Parathyroid adenoma (tissue), 2 donors: ENCODE results near the gene BRME1.

Source experiments
- H2AFZ ChIP-seq: fragments of 300-600 bp; sonication (generic); one replicate; pipeline ENCODE4 v1.7.0; 2017; ENCODE audit warnings: antibody characterized with exemption, mild to moderate bottlenecking
- H3K27ac ChIP-seq: fragments of 300-600 bp; sonication (generic); one replicate; pipeline ENCODE4 v1.7.0; 2017
- H3K27me3 ChIP-seq: fragments of 300-600 bp; sonication (generic); one replicate; pipeline ENCODE4 v1.7.0; 2017; ENCODE audit warnings: low read length; ENCODE audit not compliant: control insufficient read depth, insufficient read depth
- H3K36me3 ChIP-seq: fragments of 300-600 bp; sonication (generic); one replicate; pipeline ENCODE4 v1.7.0; 2017; ENCODE audit warnings: low read length; ENCODE audit not compliant: control insufficient read depth, insufficient read depth
- H3K4me1 ChIP-seq: fragments of 300-600 bp; sonication (generic); one replicate; pipeline ENCODE4 v1.7.0; 2017; ENCODE audit warnings: control low read depth
- H3K4me2 ChIP-seq: fragments of 300-600 bp; sonication (generic); one replicate; pipeline ENCODE4 v1.7.0; 2017; ENCODE audit warnings: low read length
- H3K4me3 ChIP-seq: fragments of 300-600 bp; sonication (generic); one replicate; pipeline ENCODE4 v1.7.0; 2017; ENCODE audit warnings: low read depth, low read length
- H3K79me2 ChIP-seq: fragments of 300-600 bp; sonication (generic); one replicate; pipeline ENCODE4 v1.7.0; 2017; ENCODE audit warnings: control low read depth
- H3K9ac ChIP-seq: fragments of 300-600 bp; sonication (generic); one replicate; pipeline ENCODE4 v1.7.0; 2017; ENCODE audit warnings: mild to moderate bottlenecking
- H3K9me3 ChIP-seq: fragments of 300-600 bp; sonication (generic); one replicate; pipeline ENCODE4 v1.7.0; 2017; ENCODE audit warnings: low read length; ENCODE audit not compliant: control insufficient read depth
- TF ChIP-seq, protein P1 (sequence below): fragments of 300-600 bp; sonication (generic); IDR thresholded peaks from one replicate; pipeline ENCODE4 v1.7.0; 2017; ENCODE audit warnings: antibody characterized with exemption, mild to moderate bottlenecking
- donor health status: primary hyperparathyroidism.

BRME1 gene

DNA sequence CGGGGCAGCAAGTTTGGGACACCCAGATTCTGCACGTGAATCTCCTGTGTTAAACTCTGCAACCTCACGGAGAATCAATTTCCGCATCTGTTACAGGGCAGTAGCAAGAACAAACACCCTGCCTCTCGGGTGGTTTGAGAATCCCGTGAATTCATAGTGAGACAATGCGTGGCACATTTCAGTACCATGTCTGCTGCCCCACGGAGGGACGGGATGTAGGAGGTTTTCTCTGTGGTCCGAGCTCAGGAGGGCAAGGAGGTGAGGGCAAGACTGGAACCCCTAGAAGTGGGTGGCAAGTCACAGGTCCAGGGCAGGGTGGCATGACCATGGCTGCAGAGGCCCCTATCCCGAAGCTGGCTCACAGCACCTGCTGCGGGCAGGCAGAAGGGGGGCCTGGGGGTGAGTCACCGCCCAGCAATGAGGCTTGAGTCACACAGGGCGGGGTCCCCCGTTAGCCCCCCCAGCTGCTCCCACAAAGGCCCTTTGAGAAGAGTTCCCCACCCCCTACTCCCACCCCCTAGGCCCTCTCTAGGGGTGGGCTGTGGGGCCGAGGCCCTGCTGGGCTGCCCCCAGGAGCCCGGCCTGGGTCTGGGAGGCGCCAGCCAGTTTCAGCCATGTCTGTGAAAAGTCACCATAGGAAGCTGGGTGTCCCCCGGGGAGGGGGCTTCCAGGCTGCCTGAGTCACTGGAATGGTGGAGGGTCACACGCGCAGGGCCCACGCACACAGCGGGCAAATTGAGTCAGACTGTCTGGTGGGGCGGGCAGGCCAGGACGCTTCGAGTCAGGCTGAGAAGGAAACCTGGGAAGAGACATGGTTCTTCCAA lies 54.8 kb downstream of the BRME1 start:
- Histone ChIP-seq H3K9me3 (no peaks in the 10 kb centered on the region), H3K36me3 (no peaks in the 10 kb centered on the region), H2AFZ (peak overlapping the region; percentile 81), H3K27ac (peak overlapping the region; percentile 80), H3K9ac (no peak overlapping the region), H3K27me3 (no peaks in the 10 kb centered on the region), H3K4me3 (peak overlapping the region; percentile 49), H3K79me2 (no peaks in the 10 kb centered on the region), H3K4me1 (peaks cover 19% of the 10 kb centered on the region), H3K4me2 (peak overlapping the region; percentile 42)
- TF ChIP-seq, protein P1, sequence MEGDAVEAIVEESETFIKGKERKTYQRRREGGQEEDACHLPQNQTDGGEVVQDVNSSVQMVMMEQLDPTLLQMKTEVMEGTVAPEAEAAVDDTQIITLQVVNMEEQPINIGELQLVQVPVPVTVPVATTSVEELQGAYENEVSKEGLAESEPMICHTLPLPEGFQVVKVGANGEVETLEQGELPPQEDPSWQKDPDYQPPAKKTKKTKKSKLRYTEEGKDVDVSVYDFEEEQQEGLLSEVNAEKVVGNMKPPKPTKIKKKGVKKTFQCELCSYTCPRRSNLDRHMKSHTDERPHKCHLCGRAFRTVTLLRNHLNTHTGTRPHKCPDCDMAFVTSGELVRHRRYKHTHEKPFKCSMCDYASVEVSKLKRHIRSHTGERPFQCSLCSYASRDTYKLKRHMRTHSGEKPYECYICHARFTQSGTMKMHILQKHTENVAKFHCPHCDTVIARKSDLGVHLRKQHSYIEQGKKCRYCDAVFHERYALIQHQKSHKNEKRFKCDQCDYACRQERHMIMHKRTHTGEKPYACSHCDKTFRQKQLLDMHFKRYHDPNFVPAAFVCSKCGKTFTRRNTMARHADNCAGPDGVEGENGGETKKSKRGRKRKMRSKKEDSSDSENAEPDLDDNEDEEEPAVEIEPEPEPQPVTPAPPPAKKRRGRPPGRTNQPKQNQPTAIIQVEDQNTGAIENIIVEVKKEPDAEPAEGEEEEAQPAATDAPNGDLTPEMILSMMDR = no peak

DNA sequence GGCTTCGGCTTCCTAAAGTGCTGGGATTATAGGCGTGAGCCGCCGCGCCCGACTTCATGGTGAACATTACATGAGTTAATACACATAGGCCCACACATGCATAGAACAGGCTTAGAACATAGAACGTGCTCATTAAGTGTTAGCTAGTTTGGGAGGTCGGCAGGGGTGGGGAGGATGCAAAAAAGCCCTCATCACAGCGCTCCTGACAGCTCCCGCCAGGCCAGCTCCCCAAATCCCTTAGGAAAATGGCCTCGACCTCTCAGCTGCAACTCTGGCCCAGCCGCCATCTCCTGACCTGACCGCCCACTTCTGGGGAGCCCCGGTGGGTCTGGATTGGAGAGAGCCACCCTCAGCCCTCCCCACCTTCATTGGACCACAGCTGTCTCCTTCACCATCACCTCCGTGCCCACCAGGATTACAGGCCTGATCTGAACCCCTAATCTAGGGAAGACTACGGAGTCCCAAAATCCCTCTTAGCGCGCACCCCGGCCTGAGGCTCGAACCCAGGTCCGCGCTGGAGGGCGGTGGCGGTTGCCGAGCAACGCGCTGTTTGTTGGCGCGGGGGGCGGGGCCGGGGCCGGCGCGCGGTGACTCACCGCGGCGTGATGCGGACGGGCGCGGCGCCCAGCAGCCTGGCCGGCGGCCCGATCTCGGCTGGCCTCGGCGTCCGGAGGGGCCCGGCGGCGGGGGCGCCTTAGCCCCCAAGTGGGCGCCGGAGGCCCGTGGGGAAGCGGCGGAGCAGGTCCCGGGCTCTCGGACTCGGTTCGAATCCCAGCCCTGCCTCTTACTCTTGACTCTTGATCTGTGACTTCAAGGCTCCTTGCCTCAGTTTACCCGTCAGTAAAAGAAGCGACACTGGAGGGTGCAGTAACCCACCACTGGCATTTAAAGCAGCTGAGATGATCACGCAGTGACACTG lies 55.7 kb downstream of the BRME1 start:
- Histone ChIP-seq H3K9ac (no peak overlapping the region), H3K4me2 (peak overlapping the region; percentile 69), H2AFZ (peak overlapping the region; percentile 81), H3K4me3 (peak overlapping the region; percentile 49), H3K9me3 (no peaks in the 10 kb centered on the region), H3K27ac (peak overlapping the region; percentile 80), H3K79me2 (no peaks in the 10 kb centered on the region), H3K27me3 (no peaks in the 10 kb centered on the region), H3K4me1 (peaks cover 21% of the 10 kb centered on the region), H3K36me3 (no peaks in the 10 kb centered on the region)
- TF ChIP-seq, protein P1 = no peak

DNA sequence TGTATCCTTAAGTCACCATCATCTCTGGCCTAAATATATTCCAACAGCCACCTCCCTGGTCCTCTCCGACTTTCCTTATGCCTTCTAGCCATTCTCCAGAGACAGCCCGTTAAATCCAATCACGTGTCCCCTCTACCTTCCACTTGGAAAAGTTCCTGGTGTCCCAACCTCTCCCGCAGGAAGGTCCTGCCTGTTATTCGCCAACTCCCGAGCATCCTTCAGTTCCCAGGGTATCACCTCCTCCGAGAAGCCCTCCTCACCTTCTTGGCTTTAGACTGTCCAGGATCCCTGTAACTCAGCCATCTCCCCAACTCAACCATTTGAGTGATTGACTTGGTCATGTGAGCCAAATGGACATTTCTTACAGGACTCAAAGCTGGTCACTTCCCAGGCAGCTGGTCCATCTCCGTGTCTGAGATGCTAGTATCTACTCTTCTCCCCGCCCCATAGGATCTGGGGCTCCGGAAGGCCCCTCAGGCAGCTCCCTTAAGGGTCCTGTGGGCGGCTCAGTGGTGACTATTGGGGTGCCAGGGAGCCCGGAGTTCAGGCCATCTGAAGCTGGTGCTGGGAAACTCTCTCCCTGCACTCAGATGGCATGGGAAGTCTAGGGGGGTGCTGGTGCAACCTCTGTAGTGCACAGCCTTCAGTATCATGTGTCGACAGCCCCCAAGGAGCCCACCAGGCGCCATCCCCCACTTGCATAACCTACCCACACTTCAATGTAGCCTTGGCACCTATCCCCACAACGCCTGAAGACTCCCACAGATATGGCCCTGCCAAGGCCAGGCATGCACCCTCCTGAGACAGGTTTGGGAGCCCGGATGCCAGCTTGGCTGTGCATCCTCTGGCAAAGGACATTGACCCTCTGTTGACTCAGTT lies 56.9 kb downstream of the BRME1 start:
- Histone ChIP-seq H3K27ac (peak overlapping the region; percentile 48), H3K79me2 (no peaks in the 10 kb centered on the region), H3K4me3 (no peak overlapping the region), H2AFZ (no peak overlapping the region), H3K36me3 (no peaks in the 10 kb centered on the region), H3K9ac (no peak overlapping the region), H3K9me3 (no peaks in the 10 kb centered on the region), H3K4me1 (peaks cover 23% of the 10 kb centered on the region), H3K4me2 (no peak overlapping the region), H3K27me3 (no peaks in the 10 kb centered on the region)
- TF ChIP-seq, protein P1 = no peak

DNA sequence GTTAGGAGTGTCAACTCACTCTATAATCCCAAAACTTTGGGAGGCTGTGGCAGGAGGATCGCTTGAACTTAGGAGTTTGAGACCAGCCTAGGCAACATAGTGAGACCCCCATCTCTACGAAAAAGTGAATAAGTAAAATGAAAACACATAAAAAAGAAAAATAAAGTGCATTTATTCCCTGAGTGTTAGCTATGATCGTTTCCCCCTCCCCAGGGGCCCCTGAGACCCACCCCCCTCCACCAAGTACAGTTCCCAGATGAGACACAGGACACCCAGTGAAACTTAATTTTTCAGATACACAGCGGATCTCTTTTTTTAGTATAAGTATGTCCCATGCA lies 57.6 kb downstream of the BRME1 start:
- H3K4me1 ChIP-seq = peaks cover 30% of the 10 kb centered on the region
- H3K36me3 ChIP-seq = no peaks in the 10 kb centered on the region
- H3K4me2 ChIP-seq = peak overlapping the region; percentile 78
- no peak overlapping the region for H3K9ac ChIP-seq
- peak overlapping the region; percentile 78 for H3K4me3 ChIP-seq
- no peaks in the 10 kb centered on the region for H3K9me3 ChIP-seq
- no peaks in the 10 kb centered on the region for H3K27me3 ChIP-seq
- no peak overlapping the region for H2AFZ ChIP-seq
- peak overlapping the region; percentile 99 for H3K27ac ChIP-seq
- TF ChIP-seq, protein P1 = no peak
- no peaks in the 10 kb centered on the region for H3K79me2 ChIP-seq
